HCT116 (cell line): ENCODE data around the gene B3GNT2. TPM values are rescaled to one million over a fixed set of nuclear protein-coding genes. Genes with fewer than 3 reads are reported as not detected.

Source experiments
- ATAC-seq: fragments of 200-7000 bp; cut with Tn5 transposase; 2 replicates; pipeline ENCODE4 v1.9.1; 2020; ENCODE audit warnings: mild to moderate bottlenecking, moderate library complexity
- BruUV-seq: library from RNA; stranded (reverse); fragments of 400-500 nt; replicated peaks from 2 replicates; lab custom pipeline; 2021; lab: Mats Ljungman, UMichigan
- CTCF ChIA-PET: fragments of 300-600 bp; sonication (Branson Sonifier 250); formaldehyde crosslinking; loops from one replicate; lab custom pipeline; 2021; ENCODE audit warnings: antibody characterized with exemption; lab: Charles Lee
- POLR2A ChIA-PET: fragments of 300-600, 350-600 bp; sonication (Branson Sonifier 250); formaldehyde crosslinking; loops from one replicate; lab custom pipeline; 2021; ENCODE audit warnings: antibody characterized with exemption; lab: Charles Lee
- RAD21 ChIA-PET, 2 experiments: fragments of 300-600 bp; sonication (Branson Sonifier 250); formaldehyde crosslinking; loops; one replicate each; lab custom pipeline; 2023; ENCODE audit warnings: low total read pairs in 2 of 2; ENCODE audit not compliant: uncharacterized antibody in 2 of 2, unreplicated experiment in 2 of 2, low non-redundant PET in 1 of 2; lab: Charles Lee
- DNase-seq: peaks from one replicate; pipeline ENCODE4 v3.0.0-alpha.2; 2010; ENCODE audit warnings: low read depth, low spot score
- H2AFZ ChIP-seq: fragments of 200-600 bp; shearing (Covaris generic), sonication (generic); 2 replicates; pipeline ENCODE4 v1.6.1; 2017; ENCODE audit warnings: low read depth, mixed run types, mixed read lengths, antibody characterized with exemption, low read length; ENCODE audit not compliant: poor library complexity, severe bottlenecking
- H3K27ac ChIP-seq: 2 replicates; pipeline ENCODE4 v1.5.1; 2012; ENCODE audit warnings: low read depth, low read length
- H3K27me3 ChIP-seq: fragments of 200-600 bp; sonication (generic); 2 replicates; pipeline ENCODE4 v1.6.1; 2016; ENCODE audit warnings: mixed run types, low read length, mixed read lengths; ENCODE audit not compliant: insufficient read depth
- H3K36me3 ChIP-seq, 2 experiments: fragments of 200-500 bp in 1 of 2; fragments of 200-600 bp in 1 of 2; sonication (Bioruptor generic) in 1 of 2; sonication (generic) in 1 of 2; 2 replicates each; pipeline versions ENCODE4 v1.5.1 to v1.6.1; 2014 to 2016; ENCODE audit warnings: low read length in 2 of 2, inconsistent platforms in 1 of 2, mixed read lengths in 1 of 2, mixed run types in 1 of 2; ENCODE audit not compliant: insufficient read depth in 2 of 2, control insufficient read depth in 1 of 2
- H3K4me1 ChIP-seq, 2 experiments: fragments of 200-600 bp in 1 of 2; sonication (generic) in 1 of 2; 2 replicates each; pipeline versions ENCODE4 v1.5.1 to v1.6.1; 2012 to 2017; ENCODE audit warnings: low read length in 2 of 2, inconsistent platforms in 1 of 2, mild to moderate bottlenecking in 1 of 2, mixed read lengths in 1 of 2, mixed run types in 1 of 2, moderate library complexity in 1 of 2; ENCODE audit not compliant: insufficient read depth in 2 of 2, control insufficient read depth in 1 of 2
- H3K4me2 ChIP-seq: fragments of 200-600 bp; sonication (generic); 2 replicates; pipeline ENCODE4 v1.6.1; 2017; ENCODE audit warnings: mixed run types, low read length, mixed read lengths
- H3K4me3 ChIP-seq, 2 experiments: fragments of 200-600 bp in 1 of 2; sonication (generic) in 1 of 2; replicated peaks in 1 of 2; 2 replicates each; pipeline ENCODE4 v1.5.1; 2011 to 2016; ENCODE audit warnings: low read length in 2 of 2, control low read depth in 1 of 2, low read depth in 1 of 2, mild to moderate bottlenecking in 1 of 2, mixed read lengths in 1 of 2, mixed run types in 1 of 2
- H3K79me2 ChIP-seq: fragments of 200-600 bp; sonication (generic); 2 replicates; pipeline ENCODE4 v1.6.1; 2017; ENCODE audit warnings: mild to moderate bottlenecking, mixed run types, low read length, moderate library complexity, mixed read lengths; ENCODE audit not compliant: insufficient read depth
- H3K9ac ChIP-seq: fragments of 200-600 bp; sonication (generic); 2 replicates; pipeline ENCODE4 v1.6.1; 2016; ENCODE audit warnings: low read length, mixed read lengths
- H3K9me2 ChIP-seq: fragments of 200-600 bp; sonication (generic), shearing (Covaris generic); 2 replicates; pipeline ENCODE4 v1.6.1; 2017; ENCODE audit warnings: mixed run types, mild to moderate bottlenecking, moderate library complexity; ENCODE audit not compliant: insufficient read depth
- H3K9me3 ChIP-seq, 2 experiments: fragments of 200-500 bp in 1 of 2; fragments of 200-600 bp in 1 of 2; sonication (Bioruptor generic) in 1 of 2; sonication (generic) in 1 of 2; 2 replicates each; pipeline ENCODE4 v1.6.1; 2014 to 2017; ENCODE audit warnings: low read length in 2 of 2, mixed read lengths in 2 of 2, inconsistent platforms in 1 of 2, low read depth in 1 of 2, mild to moderate bottlenecking in 1 of 2, mixed run types in 1 of 2, moderate library complexity in 1 of 2; ENCODE audit not compliant: control insufficient read depth in 1 of 2, insufficient read depth in 1 of 2
- H4K20me1 ChIP-seq: fragments of 200-600 bp; sonication (generic), shearing (Covaris generic); 2 replicates; pipeline ENCODE4 v1.6.1; 2017; ENCODE audit warnings: mixed run types, mild to moderate bottlenecking, moderate library complexity; ENCODE audit not compliant: insufficient read depth
- CBX3 ChIP-seq: IDR thresholded peaks from 2 replicates; pipeline ENCODE4 v1.6.1; 2012; ENCODE audit warnings: low read depth
- CEBPB ChIP-seq: IDR thresholded peaks from 2 replicates; pipeline ENCODE4 v1.6.1; 2012; ENCODE audit warnings: low read depth
- EGR1 ChIP-seq: IDR thresholded peaks from 2 replicates; pipeline ENCODE4 v1.6.1; 2012; ENCODE audit warnings: low read depth
- ELF1 ChIP-seq: IDR thresholded peaks from 2 replicates; pipeline ENCODE4 v1.6.1; 2012; ENCODE audit warnings: low read depth, borderline replicate concordance
- EZH2phosphoT487 ChIP-seq: fragments of 200-600 bp; IDR thresholded peaks from 2 replicates; pipeline ENCODE4 v1.6.1; 2018; ENCODE audit warnings: antibody characterized with exemption, borderline replicate concordance
- FOSL1 ChIP-seq: IDR thresholded peaks from 2 replicates; pipeline ENCODE4 v1.6.1; 2012; ENCODE audit warnings: low read depth
- JUND ChIP-seq: IDR thresholded peaks from 2 replicates; pipeline ENCODE4 v1.6.1; 2012
- MAX ChIP-seq: IDR thresholded peaks from 2 replicates; pipeline ENCODE4 v1.6.1; 2012
- POLR2A ChIP-seq: IDR thresholded peaks from 2 replicates; pipeline ENCODE4 v1.7.0; 2011; ENCODE audit warnings: borderline replicate concordance; ENCODE audit not compliant: insufficient read depth, insufficient read length; ENCODE audit errors: extremely low read depth
- POLR2AphosphoS5 ChIP-seq: IDR thresholded peaks from 2 replicates; pipeline ENCODE4 v1.6.1; 2011; ENCODE audit warnings: mild to moderate bottlenecking, low read depth, low read length, moderate library complexity
- REST ChIP-seq: IDR thresholded peaks from 2 replicates; pipeline ENCODE4 v1.6.1; 2012; ENCODE audit warnings: low read depth
- SIN3A ChIP-seq: IDR thresholded peaks from 2 replicates; pipeline ENCODE4 v1.6.1; 2012; ENCODE audit warnings: low read depth
- SP1 ChIP-seq: IDR thresholded peaks from 2 replicates; pipeline ENCODE4 v1.6.1; 2012; ENCODE audit warnings: low read depth
- SRF ChIP-seq: IDR thresholded peaks from 2 replicates; pipeline ENCODE4 v1.6.1; 2012; ENCODE audit warnings: low read depth
- TCF7L2 ChIP-seq: IDR thresholded peaks from 2 replicates; pipeline ENCODE4 v1.7.0; 2011; ENCODE audit warnings: borderline replicate concordance, inconsistent platforms; ENCODE audit not compliant: insufficient read depth, insufficient read length; ENCODE audit errors: extremely low read depth
- ZFX ChIP-seq: fragments of 450-650 bp; IDR thresholded peaks from 2 replicates; pipeline ENCODE4 v1.6.1; 2017
- ZNF274 ChIP-seq: fragments of 200-500 bp; sonication (Bioruptor generic); IDR thresholded peaks from 2 replicates; pipeline ENCODE4 v1.6.1; 2014; ENCODE audit warnings: mild to moderate bottlenecking, low read depth, low read length, inconsistent platforms
- intact Hi-C: fragments of 100-400 bp; cut with micrococcal nuclease; formaldehyde crosslinking; loops from 2 replicates; pipeline ENCODE4 v1.10.0; 2022
- total RNA-seq: library from RNA; stranded (reverse); gene quantifications from one replicate; pipeline ENCODE4 v1.2.1, GENCODE V29; 2021; ENCODE audit not compliant: unreplicated experiment
- TF ChIP-seq, protein P1 (sequence below): IDR thresholded peaks from 2 replicates; pipeline ENCODE4 v1.6.1; 2012
- TF ChIP-seq, protein P2 (sequence below): IDR thresholded peaks from 2 replicates; pipeline ENCODE4 v1.6.1; 2011; ENCODE audit warnings: mild to moderate bottlenecking, low read length, moderate library complexity; ENCODE audit not compliant: insufficient replicate concordance; ENCODE audit errors: extremely low read depth

The B3GNT2 gene
- total RNA-seq, 1 experiment from 2014 or later: 21.5 TPM

- Histone ChIP-seq H3K9me3 (no peaks in the 10 kb centered on the region), H3K9ac (no peak overlapping the region), H3K27me3 (no peaks in the 10 kb centered on the region), H3K27ac (no peak overlapping the region), H3K9me2 (no peaks in the 10 kb centered on the region), H4K20me1 (no peaks in the 10 kb centered on the region), H3K4me2 (no peak overlapping the region), H2AFZ (no peak overlapping the region), H3K4me3 (no peak overlapping the region), H3K4me1 (no peaks in the 10 kb centered on the region), H3K36me3 (no peaks in the 10 kb centered on the region), H3K79me2 (no peaks in the 10 kb centered on the region)
- CTCF ChIA-PET: no interaction called here
- ATAC-seq (no peak), DNase-seq (no peak)
- TF ChIP-seq REST: no peak
- no peak for TF ChIP-seq ZNF274
- TF ChIP-seq FOSL1: no peak
- TF ChIP-seq CEBPB: no peak
- TF ChIP-seq SRF: no peak
- TF ChIP-seq, protein P1, sequence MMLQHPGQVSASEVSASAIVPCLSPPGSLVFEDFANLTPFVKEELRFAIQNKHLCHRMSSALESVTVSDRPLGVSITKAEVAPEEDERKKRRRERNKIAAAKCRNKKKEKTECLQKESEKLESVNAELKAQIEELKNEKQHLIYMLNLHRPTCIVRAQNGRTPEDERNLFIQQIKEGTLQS: no peak
- TF ChIP-seq MAX: no peak
- TF ChIP-seq ELF1: no peak
- no peak for TF ChIP-seq TCF7L2
- no peak for TF ChIP-seq POLR2A
- TF ChIP-seq SP1: no peak
- no peak for TF ChIP-seq SIN3A
- TF ChIP-seq ZFX: no peak
- TF ChIP-seq, protein P2, sequence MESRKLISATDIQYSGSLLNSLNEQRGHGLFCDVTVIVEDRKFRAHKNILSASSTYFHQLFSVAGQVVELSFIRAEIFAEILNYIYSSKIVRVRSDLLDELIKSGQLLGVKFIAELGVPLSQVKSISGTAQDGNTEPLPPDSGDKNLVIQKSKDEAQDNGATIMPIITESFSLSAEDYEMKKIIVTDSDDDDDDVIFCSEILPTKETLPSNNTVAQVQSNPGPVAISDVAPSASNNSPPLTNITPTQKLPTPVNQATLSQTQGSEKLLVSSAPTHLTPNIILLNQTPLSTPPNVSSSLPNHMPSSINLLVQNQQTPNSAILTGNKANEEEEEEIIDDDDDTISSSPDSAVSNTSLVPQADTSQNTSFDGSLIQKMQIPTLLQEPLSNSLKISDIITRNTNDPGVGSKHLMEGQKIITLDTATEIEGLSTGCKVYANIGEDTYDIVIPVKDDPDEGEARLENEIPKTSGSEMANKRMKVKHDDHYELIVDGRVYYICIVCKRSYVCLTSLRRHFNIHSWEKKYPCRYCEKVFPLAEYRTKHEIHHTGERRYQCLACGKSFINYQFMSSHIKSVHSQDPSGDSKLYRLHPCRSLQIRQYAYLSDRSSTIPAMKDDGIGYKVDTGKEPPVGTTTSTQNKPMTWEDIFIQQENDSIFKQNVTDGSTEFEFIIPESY: no peak
- TF ChIP-seq JUND: no peak
- TF ChIP-seq CBX3: no peak
- no peak for TF ChIP-seq EZH2phosphoT487
- TF ChIP-seq POLR2AphosphoS5: no peak
- no peak for TF ChIP-seq EGR1
- intact Hi-C loops: no loop called here
- BruUV-seq: no TSS peak
- POLR2A ChIA-PET: no interaction called here
- RAD21 ChIA-PET: no interaction called here
These were observed 18.4 kb upstream of the B3GNT2 start for GRCh38 chr2:62177392-62178049.
